GM10847 (cell line): Measurements from ENCODE around the gene RTEL1.

Experiments
- POLR2A ChIP-seq: IDR thresholded peaks from 2 replicates; pipeline ENCODE4 v1.6.1; 2011; ENCODE audit not compliant: insufficient read length; ENCODE audit errors: extremely low read depth

The RTEL1 gene

DNA sequence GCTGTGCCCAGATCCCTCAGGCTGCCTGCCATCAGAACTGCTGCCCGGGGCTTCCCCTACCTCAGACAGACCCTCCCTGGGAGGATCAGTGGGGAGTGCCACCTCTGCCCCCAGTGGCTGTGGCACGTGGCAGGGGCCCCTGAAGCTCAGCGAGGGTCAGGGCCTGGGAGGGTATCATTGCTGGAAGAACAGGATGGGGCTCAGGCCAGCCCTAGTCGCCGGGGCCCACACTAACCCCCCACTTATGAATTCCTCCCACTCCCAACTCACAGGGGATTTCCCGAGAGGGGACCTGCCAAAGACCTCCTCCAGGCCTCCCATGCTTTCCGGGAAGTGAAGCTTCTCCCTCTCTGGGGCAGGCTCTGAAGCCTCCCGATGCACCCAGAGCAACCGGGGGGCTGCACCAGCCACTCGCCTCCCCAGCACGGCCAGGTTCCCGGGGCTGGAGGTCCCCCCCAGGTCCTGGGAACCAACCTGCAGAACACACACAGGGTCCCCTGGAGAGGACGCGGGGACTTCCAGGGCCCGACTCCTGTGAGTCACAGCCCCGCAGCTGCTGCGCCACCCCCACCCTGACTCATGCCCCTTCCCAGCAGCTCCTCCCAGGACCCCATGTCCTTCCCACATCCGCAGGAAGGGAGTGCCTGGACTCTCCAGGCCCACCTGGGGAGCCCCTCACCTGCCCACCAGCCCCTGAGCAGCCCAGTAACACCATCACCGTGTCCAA, 40.8 kb downstream of the RTEL1 start:
- TF ChIP-seq POLR2A: no peak

DNA sequence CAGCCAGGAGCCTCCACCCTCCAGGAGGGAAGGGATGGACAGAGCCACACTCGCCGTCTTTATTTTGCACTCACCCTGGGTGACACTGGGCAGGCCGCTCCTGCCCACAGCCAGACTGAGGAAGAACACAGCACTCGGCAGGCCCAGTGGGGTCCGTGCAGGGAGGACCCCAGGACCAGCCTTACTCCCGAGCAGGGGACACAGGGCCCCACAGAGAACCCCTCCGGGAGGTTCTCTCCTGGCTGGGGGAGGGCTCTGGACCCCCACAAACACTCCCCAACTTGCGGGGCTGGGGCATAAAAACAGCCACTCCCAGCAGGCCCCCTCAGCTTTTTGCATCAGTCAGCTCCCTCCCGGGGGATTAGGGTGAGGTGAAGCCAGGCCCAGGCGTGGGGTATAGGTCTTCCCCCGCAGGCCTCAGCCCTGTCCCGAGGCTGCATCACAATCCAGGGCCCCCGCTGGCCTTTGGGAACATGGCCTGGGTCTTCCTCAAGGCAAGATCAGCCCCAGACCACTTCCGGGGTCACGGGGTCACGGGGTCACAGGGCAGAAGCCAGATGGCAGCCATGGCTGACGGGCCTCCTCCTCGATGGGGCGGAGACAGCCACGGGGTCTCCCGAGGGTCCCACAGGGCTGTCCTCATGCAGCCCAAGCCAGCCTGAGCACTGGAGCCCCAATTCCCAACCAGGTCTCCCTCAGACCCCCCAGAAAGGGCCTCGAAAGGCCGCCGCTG, 41.5 kb downstream of the RTEL1 start:
- no peak for TF ChIP-seq POLR2A

DNA sequence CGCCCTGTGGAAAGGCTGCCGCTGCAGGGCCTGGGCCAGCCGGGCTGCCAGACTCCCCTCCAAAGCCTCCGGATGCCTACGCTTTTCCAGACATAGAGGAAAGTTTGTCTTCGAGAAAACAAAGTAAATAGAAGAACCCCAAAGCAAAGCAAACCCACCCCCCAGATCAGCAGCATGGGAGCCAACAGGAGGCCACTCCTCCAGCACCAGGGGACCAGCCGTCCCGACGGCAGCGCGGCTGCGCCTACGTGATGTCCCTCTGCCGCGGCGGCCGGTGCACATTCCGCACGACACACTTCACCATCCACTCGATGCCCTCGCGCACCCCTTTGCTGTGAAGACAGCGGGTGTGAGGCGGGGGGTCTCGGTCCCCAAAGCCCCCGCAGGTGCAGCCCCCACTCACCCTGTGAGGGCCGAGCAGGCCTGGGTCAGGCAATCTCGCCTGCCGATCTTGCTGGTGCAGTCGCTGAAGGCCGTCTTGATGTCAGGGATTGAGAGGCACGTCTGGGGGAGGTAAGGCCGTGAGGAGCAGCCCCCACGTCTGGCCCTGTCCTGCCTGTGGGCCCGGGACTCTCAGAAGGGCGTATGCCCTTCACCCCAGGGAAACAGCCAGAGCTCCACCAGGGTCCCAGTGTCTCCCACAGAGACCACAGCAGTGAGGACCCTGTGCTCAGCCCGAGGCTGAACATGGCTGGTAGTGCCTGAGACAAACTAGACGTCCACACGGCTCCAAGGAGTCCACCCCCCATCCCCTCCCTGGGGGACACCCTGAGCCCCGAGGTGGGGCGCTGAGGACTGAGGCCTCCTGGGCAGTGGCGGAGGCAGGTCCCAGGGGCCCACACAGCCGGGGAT, 42.3 kb downstream of the RTEL1 start:
- TF ChIP-seq POLR2A: no peak

DNA sequence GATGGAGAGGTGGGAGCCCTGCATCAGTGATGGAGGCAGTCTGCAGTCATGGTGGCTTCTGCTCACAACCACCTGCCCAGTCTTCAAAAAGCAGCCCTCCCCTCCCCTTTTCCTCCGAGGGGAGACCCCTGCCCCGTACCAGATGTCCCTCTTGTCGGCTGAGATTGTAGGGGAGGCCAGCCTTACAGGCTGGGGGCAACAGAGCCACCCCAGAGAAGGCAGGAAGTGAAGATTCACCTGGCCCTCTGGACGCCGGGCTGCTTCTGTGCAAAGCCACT, 42.9 kb downstream of the RTEL1 start:
- no peak for TF ChIP-seq POLR2A

DNA sequence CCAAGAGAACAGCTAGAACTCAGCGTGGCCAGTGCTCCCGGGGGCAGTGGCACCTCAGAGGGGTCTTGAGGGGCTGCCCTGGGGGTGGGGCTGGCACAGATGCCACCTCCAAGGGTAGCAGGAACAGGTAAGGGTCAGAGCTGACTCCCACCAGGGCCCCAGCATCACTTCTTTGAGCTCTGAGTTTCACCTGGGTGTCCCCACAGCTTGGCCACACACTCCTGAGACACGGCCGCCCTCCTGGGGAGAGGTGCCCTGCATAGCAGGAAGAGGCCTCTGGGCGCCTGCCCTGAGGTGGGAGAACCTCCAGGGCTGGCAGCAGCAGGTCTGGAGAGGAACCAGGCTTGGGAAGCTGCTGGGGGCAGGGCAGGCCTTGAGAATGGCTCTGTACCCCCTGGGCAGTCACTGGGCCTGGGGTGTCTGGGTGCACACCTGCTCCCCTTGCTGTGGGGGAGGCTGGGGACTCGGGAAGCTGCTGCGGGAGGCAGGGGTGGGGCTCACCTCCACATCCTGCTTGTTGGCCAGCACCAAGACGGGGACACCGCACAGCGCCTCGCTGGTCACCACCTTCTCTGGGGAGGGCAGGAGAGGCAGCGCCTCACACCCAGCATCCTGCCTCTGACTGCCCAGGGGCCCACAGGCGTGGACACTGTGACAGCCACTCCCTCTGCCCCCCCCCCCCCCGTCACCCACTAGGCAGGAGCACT, 43.4 kb downstream of the RTEL1 start:
- TF ChIP-seq POLR2A: no peak

DNA sequence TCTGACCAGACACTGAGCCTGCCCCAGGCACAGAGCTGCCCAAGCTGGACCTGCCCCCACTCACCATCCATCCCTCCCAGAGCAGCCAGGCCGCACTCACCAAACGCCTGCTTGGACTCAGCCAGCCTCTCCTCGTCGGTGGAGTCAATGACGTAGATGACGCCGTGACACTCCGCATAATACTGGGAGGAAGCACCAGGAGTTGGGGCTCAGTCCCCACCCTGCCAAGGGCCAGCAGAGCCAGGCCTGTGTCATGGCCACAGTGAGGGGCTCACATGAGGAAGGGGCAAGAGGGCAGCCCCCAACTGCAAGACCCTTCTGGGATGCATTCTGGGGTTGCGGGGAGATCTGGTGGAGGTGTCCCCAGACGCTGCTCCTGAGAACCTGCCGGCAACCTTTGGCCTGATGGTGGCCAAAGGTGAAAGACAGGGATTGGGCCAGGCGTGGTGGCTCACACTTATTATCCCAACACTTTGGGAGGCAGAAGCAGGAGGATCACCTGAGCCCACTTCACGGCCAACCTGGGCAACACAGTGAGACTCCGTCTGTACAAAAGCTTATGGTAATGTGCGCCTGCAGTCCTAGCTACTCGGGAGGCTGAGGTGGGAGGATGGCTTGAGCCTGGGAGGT, 44.0 kb downstream of the RTEL1 start:
- no peak for TF ChIP-seq POLR2A

DNA sequence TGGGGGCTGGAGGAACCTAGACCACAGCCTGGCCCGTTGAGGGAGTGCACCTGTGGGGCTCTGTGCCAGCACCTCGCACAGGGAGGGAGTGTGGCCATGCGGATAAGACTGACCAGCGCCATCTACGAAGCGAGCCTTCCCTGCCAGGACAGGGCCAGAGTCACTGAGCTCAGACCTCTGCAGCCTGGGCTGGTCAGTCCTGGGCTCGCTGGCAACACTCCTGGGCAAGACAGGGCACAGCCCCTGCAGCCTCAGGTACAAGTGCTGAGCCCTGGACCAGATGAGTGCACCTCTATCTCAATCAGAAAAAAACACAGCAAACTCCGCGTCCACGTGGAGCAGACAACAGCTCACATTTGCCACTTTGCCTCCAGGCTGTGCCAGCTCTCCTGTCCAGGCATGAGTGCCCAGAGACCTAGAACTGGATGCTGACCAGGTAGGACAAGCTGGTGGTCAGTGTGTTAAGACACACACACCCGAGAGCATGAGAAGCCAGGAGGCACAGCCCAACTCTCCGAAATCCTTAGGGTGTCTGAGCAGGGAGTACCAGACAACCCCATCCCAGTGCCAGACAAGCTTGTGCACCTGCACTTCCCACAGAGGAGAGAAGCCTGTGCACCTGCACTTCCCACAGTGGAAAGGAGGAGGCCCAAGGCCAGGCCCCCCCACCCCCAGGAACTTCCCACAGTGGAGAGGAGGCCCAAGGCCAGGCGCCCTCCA, 44.8 kb downstream of the RTEL1 start:
- TF ChIP-seq POLR2A: no peak

DNA sequence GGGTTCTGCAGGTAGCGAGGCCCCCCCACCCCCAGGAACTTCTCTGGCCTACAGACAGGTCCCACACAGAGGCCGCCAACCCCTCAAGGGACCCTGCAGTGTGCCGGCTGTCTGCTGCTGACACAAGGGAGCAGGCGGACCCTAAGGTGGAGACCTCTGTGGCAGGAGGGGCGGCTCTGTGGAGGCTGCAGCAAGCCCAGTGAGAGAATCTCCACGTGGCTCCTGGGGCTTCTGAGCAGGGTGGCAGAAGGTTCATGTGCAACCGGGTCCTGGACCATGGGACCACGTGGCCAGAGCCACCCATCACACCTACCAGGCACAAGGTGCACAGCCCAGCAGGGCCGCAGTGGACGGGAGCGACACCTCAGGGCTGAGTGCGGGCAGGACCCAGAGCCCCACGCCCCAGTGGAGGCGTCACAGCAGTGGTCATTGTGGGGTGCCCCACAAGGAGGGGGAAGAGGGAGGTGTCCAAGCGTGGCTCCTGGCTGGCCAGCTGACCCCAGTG, 45.4 kb downstream of the RTEL1 start:
- no peak for TF ChIP-seq POLR2A

DNA sequence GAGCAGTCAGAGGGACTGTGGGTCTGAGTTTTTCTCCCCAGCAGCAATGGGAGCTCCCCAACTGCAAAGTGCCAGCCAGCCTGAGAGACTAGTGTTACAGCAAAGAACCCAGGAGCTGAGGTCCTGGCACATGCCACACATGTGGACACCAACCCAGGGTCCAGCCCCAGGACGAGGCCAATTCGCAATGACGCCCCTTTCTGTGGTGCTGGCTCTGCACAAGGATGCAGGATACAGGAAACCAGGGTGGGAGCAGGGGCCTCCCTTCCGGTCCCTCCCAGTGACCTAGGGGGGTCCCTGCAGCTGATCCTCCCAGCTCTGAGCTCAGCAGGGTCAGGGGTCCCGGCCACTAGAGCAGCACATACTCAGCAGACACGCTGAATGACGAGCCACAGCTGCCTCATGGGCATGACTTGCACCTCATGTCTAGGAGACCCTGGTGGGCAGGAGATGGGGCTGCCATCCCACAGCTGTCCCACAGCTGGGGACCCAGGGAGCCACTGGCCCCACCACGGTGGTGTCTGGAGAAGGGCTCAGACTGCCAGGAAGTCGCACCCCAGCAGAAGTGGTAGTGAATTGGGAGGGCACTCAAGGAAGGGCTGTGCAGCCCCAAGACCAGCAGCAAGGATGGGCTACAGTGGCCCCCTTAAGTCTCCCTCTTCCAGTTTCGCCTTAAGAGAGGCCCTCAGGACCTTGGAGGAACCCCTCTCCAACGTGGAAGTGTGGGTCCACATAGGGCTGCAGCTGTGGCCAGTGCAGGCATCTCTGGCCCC, 46.0 kb downstream of the RTEL1 start:
- no peak for TF ChIP-seq POLR2A

DNA sequence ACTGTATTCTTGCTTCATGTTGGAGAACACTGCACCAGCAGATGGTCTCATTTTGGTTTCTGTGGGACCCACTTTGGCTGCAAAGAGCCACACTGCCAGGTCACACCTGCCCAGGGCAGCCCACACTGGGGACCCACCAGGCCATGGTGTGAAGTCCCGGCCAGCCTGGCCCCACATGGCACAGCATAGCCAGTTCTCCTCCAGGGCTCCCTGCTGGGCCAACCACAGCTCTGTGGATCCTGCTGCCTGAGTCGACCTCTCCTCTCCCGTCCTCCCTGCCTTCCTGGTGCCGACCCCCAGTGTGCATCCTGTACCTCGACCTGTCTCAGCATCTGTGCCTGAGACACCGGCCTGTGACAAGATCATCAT, 46.6 kb downstream of the RTEL1 start:
- TF ChIP-seq POLR2A: no peak

DNA sequence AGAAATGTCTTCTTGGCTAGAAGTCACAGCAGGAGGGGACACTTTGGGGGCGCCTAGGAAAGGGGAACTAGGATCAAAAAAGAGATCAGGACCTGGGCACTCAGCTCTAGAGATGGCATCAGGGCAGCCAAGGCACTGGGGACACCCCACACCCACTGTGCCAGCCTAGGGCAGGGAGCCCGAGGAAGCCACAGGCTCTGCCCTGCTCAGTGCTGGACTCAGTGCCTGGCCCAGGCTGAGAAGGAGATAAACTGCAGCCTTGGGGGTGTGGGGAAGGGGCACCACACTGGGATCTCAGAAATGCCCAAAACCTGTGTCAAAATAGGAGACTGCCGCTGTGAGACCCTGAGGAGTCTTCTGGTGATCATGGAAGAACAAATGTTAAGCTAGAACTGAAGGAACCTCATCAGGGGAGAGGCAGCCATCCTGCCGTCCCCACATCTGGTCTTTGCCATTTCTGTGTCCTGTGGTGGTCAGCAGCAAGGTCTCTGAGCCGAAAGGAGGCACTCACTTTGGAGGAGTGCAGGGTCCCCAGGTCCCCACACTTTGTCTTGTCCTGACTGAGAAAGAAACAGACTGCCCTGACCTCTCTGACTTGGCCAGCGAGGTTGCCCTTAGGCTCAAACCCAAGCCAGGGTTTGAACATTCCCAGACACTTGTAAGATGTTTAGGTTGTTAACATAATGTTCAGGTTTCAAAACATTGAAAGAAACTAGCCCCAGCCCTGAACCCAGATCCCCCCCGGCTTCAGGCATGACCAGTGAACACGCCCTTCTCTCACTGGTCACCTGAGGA, 47.3 kb downstream of the RTEL1 start:
- TF ChIP-seq POLR2A: no peak

DNA sequence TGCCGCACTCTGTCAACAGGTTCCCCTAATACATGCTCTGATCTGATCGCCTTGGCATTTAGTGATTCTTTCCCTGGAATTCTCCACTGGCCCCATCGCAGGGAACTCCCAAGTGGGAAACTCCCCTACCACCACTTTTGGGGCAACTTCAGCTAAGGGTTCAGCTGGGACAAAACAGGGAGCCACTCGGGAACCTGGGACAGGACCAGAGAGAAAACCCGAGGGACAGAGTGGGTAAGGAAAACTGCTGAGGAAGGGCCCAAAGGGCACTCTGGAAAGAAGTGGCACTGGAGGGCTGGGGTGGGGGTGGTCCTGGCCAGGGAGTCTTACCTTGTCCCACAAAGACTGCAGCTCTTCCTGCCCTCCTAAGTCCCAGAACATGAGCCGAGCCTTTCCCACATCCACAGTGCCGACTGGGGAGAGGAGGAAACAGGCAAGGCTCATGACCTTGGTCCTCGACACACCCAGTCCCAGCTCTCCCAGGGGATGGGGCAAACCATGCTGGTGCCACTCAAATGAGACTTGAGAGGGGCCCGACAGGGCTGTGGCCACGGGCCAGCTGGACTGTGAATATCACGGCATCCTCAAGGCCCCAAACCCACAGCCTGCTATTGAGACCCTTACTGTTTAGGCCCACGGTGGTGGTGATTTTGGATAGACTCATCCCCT, 48.0 kb downstream of the RTEL1 start:
- TF ChIP-seq POLR2A: no peak

DNA sequence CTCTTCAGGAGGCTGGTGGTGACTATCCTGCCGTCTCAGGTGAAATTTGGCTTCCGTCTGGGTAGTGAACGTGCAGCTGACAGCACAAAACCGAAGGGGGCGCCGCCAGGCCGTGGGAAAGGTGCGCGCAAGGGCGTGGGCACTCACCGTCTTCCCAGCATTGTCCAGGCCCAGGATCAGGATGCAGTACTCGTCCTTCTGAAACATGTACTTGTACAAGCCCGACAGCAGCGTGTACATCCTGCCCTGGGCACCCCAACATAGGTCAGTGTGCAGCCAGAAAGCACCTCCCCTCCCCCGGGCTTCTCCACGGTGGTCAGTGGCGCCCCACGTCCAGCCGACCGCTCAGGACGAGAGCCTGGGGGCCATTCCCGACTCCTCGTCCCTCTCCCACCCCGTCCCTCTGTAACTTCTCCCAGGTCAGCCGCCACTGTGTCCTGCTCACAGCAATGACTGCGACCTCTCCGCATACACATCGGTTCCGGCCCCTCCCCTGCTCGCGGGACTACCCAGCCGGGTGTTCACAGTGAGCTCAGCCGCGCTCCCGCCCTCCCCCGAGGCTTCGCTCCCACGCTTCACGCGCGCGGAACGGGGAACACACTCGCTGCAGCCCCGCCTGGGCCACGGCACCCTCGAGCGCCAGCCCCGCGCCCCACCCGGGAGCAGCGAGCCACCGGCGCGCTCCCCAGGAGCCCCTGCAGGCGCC, 48.9 kb downstream of the RTEL1 start:
- no peak for TF ChIP-seq POLR2A
